SK-N-SH treated with all-trans-retinoic acid at 6 μM for 48 hours (cell line): ENCODE results near the gene PLEKHG3.

ENCODE experiments used
- CSDC2 ChIP-seq: fragments of 250-450 bp; sonication (Bioruptor Pico); IDR thresholded peaks from 2 replicates; pipeline ENCODE4 v1.5.0; 2020; ENCODE audit warnings: mild to moderate bottlenecking, moderate library complexity
- CSRNP3 ChIP-seq: fragments of 250-450 bp; sonication (Bioruptor Pico); IDR thresholded peaks from 2 replicates; pipeline ENCODE4 v1.5.1; 2021; ENCODE audit warnings: mild to moderate bottlenecking, moderate library complexity
- PATZ1 ChIP-seq: fragments of 250-450 bp; sonication (Bioruptor Pico); IDR thresholded peaks from 2 replicates; pipeline ENCODE4 v1.8.0; 2020; ENCODE audit warnings: mild to moderate bottlenecking, moderate library complexity, borderline replicate concordance
- RARB ChIP-seq: fragments of 250-450 bp; sonication (Bioruptor Pico); IDR thresholded peaks from 2 replicates; pipeline ENCODE4 v1.8.0; 2021; ENCODE audit warnings: mild to moderate bottlenecking, moderate library complexity
- ZFP3 ChIP-seq: fragments of 250-450 bp; sonication (Bioruptor Pico); IDR thresholded peaks from 2 replicates; pipeline ENCODE4 v1.5.0; 2020; ENCODE audit warnings: mild to moderate bottlenecking, moderate library complexity
- ZFP30 ChIP-seq: fragments of 450-650 bp; formaldehyde crosslinking; IDR thresholded peaks from 2 replicates; pipeline ENCODE4 v1.5.0; 2022; ENCODE audit warnings: mild to moderate bottlenecking, moderate library complexity
- ZNF70 ChIP-seq: fragments of 450-650 bp; formaldehyde crosslinking; IDR thresholded peaks from 2 replicates; pipeline ENCODE4 v1.5.0; 2020; ENCODE audit warnings: mild to moderate bottlenecking, moderate library complexity

GRCh38 chr14:64682843-64683242, 21.4 kb upstream of the PLEKHG3 start:
- TF ChIP-seq CSRNP3 (CRISPR knock-in tag): no peak
- TF ChIP-seq RARB (CRISPR knock-in tag): no peak
- no peak for TF ChIP-seq ZFP30
- TF ChIP-seq ZFP3: no peak
- TF ChIP-seq ZNF70 (CRISPR knock-in tag): no peak
- no peak for TF ChIP-seq PATZ1 (CRISPR knock-in tag)
- TF ChIP-seq CSDC2 (CRISPR knock-in tag): no peak
